Uterus (tissue), 4 donors: Measurements from ENCODE around the gene STK17A. TPM values are rescaled to one million over a fixed set of nuclear protein-coding genes. Genes with fewer than 3 reads are reported as not detected.

Source experiments
- DNase-seq, 2 donors: peaks; one replicate each; pipeline ENCODE4 v3.0.0-alpha.2; 2019 to 2020
- H3K27ac ChIP-seq, 2 donors: fragments of 200-600 bp; sonication (generic); 1 replicate in 1 of 2; 2 replicates in 1 of 2; pipeline ENCODE4 v1.5.1; 2016 to 2018
- H3K27me3 ChIP-seq, 2 donors: fragments of 200-600 bp; sonication (generic); one replicate each; pipeline ENCODE4 v1.5.1; 2018 to 2019; ENCODE audit warnings: control low read depth in 1 of 2
- H3K36me3 ChIP-seq, 2 donors: fragments of 200-600 bp; sonication (generic); one replicate each; pipeline ENCODE4 v1.5.1; 2019; ENCODE audit warnings: control low read depth in 1 of 2
- H3K4me1 ChIP-seq, 2 donors: fragments of 200-600 bp; sonication (generic); one replicate each; pipeline ENCODE4 v1.5.1; 2018 to 2019; ENCODE audit warnings: control low read depth in 1 of 2
- H3K4me3 ChIP-seq, 2 donors: fragments of 200-600 bp; sonication (generic); 1 replicate in 1 of 2; 2 replicates in 1 of 2; pipeline ENCODE4 v1.5.1; 2018 to 2019; ENCODE audit warnings: mild to moderate bottlenecking in 1 of 2
- H3K9me3 ChIP-seq, 2 donors: fragments of 200-600 bp; sonication (generic); one replicate each; pipeline ENCODE4 v1.5.1; 2019; ENCODE audit warnings: control low read depth in 1 of 2
- POLR2A ChIP-seq, 2 donors: fragments of 450-650 bp; IDR thresholded peaks; one replicate each; pipeline ENCODE4 v1.6.1; 2016; ENCODE audit warnings: antibody characterized with exemption in 2 of 2, mild to moderate bottlenecking in 1 of 2, moderate library complexity in 1 of 2
- intact Hi-C: fragments of 100-400 bp; cut with DNase I; formaldehyde crosslinking; loops from one replicate; pipeline ENCODE4 v1.15.1; 2023; ENCODE audit warnings: low total_unique reads
- total RNA-seq, 4 donors: library from RNA; depleted of rRNA in 3 of 4; stranded (reverse); fragments of >200 nt in 3 of 4; gene quantifications; one replicate each; pipeline versions ENCODE4 v1.1.0 to v1.2.4, GENCODE V29; 2014 to 2023
- TF ChIP-seq, protein P1 (sequence below), 4 experiments: fragments of 200-600 bp in 2 of 4; fragments of 450-650 bp in 2 of 4; sonication (generic) in 2 of 4; IDR thresholded peaks; one replicate each; pipeline ENCODE4 v1.5.1; 2016 to 2019; ENCODE audit warnings: antibody characterized with exemption in 4 of 4, mild to moderate bottlenecking in 2 of 4, moderate library complexity in 1 of 4
- donor health status: DM: yes; HTN: yes; CAD: no.

STK17A gene
- total RNA-seq, 4 donors from 2014 or later: 2.3 to 25.2 (median 7.5) TPM

DNA sequence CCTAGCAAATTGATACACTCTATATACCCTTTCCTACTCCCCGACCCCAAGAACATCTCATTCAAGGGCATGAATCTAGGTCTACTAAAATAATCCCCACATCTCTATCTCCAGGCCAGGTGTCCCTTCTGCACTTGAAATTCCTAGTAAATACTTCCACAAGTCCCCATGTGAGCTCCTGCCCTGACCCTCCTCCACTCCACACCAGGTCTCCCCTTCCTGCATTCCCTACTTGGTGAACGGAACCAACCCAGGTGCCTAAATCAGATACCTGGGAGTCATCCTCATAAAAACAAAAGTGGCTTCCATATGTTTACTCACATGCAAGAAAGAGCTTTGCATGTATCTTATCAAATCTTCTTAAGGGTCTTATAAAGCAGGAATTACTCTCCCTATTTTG is 77.2 kb downstream of the STK17A start:
- TF ChIP-seq, protein P1, sequence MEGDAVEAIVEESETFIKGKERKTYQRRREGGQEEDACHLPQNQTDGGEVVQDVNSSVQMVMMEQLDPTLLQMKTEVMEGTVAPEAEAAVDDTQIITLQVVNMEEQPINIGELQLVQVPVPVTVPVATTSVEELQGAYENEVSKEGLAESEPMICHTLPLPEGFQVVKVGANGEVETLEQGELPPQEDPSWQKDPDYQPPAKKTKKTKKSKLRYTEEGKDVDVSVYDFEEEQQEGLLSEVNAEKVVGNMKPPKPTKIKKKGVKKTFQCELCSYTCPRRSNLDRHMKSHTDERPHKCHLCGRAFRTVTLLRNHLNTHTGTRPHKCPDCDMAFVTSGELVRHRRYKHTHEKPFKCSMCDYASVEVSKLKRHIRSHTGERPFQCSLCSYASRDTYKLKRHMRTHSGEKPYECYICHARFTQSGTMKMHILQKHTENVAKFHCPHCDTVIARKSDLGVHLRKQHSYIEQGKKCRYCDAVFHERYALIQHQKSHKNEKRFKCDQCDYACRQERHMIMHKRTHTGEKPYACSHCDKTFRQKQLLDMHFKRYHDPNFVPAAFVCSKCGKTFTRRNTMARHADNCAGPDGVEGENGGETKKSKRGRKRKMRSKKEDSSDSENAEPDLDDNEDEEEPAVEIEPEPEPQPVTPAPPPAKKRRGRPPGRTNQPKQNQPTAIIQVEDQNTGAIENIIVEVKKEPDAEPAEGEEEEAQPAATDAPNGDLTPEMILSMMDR (IDR thresholded peaks at IDR 0.05): no peak
- no peak for TF ChIP-seq POLR2A (IDR thresholded peaks at IDR 0.05)
- no peak for DNase-seq
- Histone ChIP-seq H3K27me3 (no peaks in the 10 kb centered on the region), H3K36me3 (no peaks in the 10 kb centered on the region), H3K9me3 (no peaks in the 10 kb centered on the region), H3K27ac (no peak overlapping the region), H3K4me3 (no peak overlapping the region), H3K4me1 (no peaks in the 10 kb centered on the region)
- intact Hi-C loops: no loop called here

DNA sequence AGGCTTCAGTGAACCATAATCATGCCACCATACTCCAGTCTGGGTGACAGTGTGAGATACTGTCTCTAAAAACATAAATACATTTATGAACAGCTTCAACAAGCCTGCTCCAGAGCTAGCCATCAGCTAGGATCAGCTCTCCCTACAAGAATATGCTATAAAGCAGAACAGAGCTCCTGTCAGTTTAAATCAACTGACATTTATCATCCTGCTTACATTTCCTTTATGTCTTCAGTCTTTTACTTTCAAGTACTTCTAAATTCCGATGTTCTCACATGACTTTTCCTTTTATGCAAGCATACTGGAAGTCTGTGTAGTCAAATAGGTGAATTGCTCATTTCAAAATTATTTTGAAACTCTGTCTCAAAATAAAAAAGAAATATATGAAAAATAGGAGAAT is 81.8 kb downstream of the STK17A start:
- TF ChIP-seq POLR2A (IDR thresholded peaks at IDR 0.05): no peak
- TF ChIP-seq, protein P1 (IDR thresholded peaks at IDR 0.05): no peak
- no peak for DNase-seq
- H3K4me3 ChIP-seq: no peak overlapping the region
- no peaks in the 10 kb centered on the region for H3K9me3 ChIP-seq
- H3K27me3 ChIP-seq: no peaks in the 10 kb centered on the region
- H3K4me1 ChIP-seq: no peaks in the 10 kb centered on the region
- no peaks in the 10 kb centered on the region for H3K36me3 ChIP-seq
- H3K27ac ChIP-seq: no peak overlapping the region
- intact Hi-C loops: no loop called here

DNA sequence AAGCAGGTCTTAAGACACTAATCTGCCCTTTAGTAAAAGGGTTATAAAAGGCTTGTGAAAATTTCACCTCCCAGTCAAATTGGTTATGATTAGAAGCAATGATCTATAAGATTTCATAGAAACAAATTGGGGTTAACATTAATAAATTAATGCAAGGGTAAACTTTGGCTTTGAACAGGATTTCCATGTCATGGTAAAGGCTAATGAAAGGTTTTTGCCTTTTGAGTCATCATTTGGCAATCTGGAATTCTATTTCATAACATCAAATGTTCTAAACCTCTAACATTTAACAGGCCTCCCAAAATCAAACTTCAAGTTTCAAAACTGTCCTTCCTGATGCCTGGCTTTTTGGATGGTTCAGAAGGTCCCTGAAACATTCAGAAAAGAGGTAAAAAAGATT is 84.0 kb downstream of the STK17A start:
- Histone ChIP-seq H3K27me3 (no peaks in the 10 kb centered on the region), H3K9me3 (no peaks in the 10 kb centered on the region), H3K27ac (no peak overlapping the region), H3K36me3 (no peaks in the 10 kb centered on the region), H3K4me1 (no peaks in the 10 kb centered on the region), H3K4me3 (no peak overlapping the region)
- intact Hi-C loops: no loop called here
- DNase-seq: no peak
- TF ChIP-seq, protein P1 (IDR thresholded peaks at IDR 0.05): no peak
- no peak for TF ChIP-seq POLR2A (IDR thresholded peaks at IDR 0.05)

- TF ChIP-seq, protein P1 (IDR thresholded peaks at IDR 0.05): no peak
- no peak for TF ChIP-seq POLR2A (IDR thresholded peaks at IDR 0.05)
- H3K9me3 ChIP-seq: no peaks in the 10 kb centered on the region
- no peaks in the 10 kb centered on the region for H3K27me3 ChIP-seq
- intact Hi-C loops: no loop called here
- no peaks in the 10 kb centered on the region for H3K4me1 ChIP-seq
- no peaks in the 10 kb centered on the region for H3K36me3 ChIP-seq
- H3K27ac ChIP-seq: no peak overlapping the region
- no peak overlapping the region for H3K4me3 ChIP-seq
- DNase-seq: no peak
Measured at GRCh38 chr7:43668035-43668434, 85.1 kb downstream of the STK17A start.

DNA sequence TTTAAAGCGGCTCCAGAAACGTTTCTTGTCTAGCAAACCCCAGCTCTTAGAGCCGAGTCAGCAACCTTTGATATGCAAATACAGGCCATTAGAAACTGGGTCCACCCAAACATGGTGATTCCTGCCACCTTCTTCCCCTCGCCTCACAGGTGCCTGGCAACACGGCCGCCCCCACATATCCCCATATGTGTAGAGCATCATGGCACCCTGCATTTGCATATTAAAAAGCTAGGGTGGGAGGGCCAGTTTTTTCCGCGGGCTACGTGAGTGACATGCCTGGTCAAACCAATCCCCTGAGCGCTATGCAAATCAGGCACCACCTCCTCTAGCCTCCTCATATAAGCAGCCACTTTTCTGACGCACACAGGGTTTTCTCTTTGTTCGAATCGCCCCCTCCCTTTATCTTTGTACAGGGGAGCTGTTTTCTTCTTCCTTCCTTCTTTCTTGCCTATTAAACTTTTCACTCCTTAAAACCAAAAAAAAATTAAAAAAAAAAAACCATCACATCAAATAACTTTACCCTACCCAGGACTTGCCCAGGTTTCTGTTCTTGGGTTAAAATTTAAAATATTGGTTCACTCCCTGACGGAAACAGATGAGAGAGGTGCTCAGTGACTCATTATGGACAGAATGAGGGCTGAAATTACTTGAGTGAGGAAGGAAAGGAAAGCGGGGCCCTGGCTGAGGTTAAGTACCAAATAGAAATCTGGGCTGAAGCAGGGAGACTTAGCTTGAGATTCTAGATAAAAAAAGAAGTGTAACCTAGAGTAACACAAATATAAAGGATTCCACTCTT is 86.6 kb downstream of the STK17A start:
- H3K9me3 ChIP-seq: no peaks in the 10 kb centered on the region
- intact Hi-C loops: no loop called here
- no peaks in the 10 kb centered on the region for H3K4me1 ChIP-seq
- no peak overlapping the region for H3K27ac ChIP-seq
- no peaks in the 10 kb centered on the region for H3K27me3 ChIP-seq
- no peak for DNase-seq
- no peak for TF ChIP-seq POLR2A (IDR thresholded peaks at IDR 0.05)
- TF ChIP-seq, protein P1 (IDR thresholded peaks at IDR 0.05): no peak
- H3K36me3 ChIP-seq: no peaks in the 10 kb centered on the region
- no peak overlapping the region for H3K4me3 ChIP-seq
